Epithelial cell of proximal tubule (primary cell): ENCODE data around the gene GABARAPL2. TPM values are rescaled to one million over a fixed set of nuclear protein-coding genes. Genes with fewer than 3 reads are reported as not detected.

ENCODE experiments used
- DNase-seq: peaks from one replicate; pipeline ENCODE4 v3.0.0-alpha.2; 2011; ENCODE audit warnings: low read depth
- H3K4me3 ChIP-seq: 2 replicates; pipeline ENCODE4 v1.5.1; 2011; ENCODE audit warnings: low read depth, mild to moderate bottlenecking, low read length
- total RNA-seq: library from RNA; depleted of rRNA; stranded (reverse); fragments of >200 nt; gene quantifications from 2 replicates; pipeline ENCODE4 v1.2.3, GENCODE V29; 2015
- TF ChIP-seq, protein P1 (sequence below): conservative IDR thresholded peaks from 2 replicates; pipeline ENCODE4 v1.5.1; 2012; ENCODE audit warnings: low read depth, mild to moderate bottlenecking, low read length

Gene GABARAPL2
- total RNA-seq, 1 donor from 2014 or later = 79.8 TPM

DNA sequence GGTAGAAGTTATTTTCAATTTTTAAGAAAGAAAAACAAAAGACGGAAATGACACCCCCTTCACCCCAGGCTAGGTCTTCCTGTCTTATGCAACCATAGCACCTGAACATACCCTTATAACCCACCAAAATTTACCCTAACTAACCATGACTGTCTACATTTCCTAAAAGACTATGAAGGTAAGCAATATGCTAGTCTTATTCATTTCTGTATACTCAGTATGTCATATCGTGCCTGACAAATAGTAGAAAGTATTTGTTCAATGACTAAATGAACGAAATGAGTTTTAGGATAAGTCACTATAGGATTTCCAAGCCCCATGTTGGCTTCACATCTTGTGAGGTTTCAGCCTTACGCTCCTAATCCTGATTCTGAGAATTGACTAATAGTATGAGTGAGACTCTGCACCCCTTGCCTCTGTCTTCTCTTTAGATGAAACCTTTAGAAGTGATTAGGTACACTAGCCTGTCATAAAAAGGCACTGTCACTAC is 50.4 kb downstream of the GABARAPL2 start:
- TF ChIP-seq, protein P1, sequence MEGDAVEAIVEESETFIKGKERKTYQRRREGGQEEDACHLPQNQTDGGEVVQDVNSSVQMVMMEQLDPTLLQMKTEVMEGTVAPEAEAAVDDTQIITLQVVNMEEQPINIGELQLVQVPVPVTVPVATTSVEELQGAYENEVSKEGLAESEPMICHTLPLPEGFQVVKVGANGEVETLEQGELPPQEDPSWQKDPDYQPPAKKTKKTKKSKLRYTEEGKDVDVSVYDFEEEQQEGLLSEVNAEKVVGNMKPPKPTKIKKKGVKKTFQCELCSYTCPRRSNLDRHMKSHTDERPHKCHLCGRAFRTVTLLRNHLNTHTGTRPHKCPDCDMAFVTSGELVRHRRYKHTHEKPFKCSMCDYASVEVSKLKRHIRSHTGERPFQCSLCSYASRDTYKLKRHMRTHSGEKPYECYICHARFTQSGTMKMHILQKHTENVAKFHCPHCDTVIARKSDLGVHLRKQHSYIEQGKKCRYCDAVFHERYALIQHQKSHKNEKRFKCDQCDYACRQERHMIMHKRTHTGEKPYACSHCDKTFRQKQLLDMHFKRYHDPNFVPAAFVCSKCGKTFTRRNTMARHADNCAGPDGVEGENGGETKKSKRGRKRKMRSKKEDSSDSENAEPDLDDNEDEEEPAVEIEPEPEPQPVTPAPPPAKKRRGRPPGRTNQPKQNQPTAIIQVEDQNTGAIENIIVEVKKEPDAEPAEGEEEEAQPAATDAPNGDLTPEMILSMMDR = no peak
- DNase-seq = no peak
- H3K4me3 ChIP-seq = no peak overlapping the region

DNA sequence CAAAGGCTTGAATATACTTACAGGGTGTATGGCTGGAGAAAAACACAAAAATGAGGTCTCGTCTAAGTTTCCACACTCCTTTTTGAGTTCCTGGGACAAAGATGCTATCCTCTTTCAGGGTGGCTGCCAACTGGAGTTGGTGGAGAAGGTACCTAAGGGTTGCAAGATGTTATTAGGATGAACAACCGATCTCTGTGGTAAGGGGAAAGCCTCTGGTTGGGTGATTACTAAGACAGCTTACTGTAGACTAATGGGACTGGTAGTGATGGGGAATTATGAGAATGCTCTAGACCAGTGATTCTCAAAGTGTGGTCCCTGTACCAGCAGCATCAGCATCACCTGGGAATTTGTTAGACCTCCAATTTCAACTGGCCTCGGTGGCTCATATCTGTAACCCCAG is 50.9 kb downstream of the GABARAPL2 start:
- TF ChIP-seq, protein P1 = no peak
- no peak overlapping the region for H3K4me3 ChIP-seq
- no peak for DNase-seq

DNA sequence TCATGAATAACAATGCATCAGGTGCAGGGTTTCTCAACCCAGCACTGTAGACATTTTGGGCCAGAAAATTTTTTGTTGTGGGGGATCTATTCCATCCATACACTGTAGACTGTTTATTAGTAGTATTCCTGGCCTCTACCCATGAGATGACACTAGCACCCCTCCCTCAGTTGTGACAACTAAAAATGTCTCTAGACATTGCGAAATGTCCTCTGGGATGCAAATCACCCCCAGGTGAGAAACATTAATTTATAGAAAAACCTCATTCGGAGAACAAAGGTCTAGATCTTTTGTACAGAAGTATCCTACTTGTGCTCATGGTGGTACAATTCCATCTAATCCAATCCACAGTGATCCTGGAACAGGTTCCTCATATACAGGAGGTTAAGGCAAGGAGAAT is 52.6 kb downstream of the GABARAPL2 start:
- TF ChIP-seq, protein P1 = no peak
- H3K4me3 ChIP-seq = no peak overlapping the region
- DNase-seq = no peak

DNA sequence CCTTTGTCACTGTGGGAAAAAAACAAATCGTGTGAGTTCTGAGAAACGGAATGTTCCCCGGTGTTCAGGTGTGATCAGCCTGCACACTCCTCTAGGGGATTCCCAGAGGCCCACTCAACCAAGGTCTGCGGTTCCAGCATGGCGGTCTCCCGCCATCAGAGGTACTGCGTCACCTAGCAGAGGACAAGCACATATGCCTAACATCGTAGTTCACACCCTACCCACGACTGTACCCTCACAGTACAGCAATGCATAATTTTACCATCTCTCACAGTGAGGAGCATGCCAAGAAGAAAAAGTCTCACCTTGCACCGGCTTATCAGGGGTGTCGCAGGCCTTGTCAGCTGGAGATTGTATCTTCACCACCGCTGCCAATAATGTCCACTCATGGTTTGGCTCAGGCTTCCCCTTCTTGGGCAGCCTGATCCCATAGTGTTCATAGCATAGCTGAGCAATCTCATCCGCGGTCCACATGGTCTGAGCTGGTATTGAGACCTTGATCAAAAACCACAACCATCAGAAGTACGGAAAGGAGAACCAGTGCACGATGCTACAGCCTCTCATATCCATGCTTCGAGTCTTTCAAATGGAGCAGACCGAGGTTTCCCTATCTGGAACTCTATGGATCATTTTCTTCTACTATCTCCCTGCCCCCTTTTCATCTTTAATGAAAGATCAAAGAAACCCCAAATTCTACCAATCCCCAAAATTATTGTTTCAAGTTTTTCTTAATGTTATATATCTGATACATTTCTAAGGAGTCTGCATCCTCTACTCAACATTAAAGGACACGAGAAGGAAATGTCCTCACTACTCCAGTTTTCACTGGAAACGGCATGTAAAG is 54.4 kb downstream of the GABARAPL2 start:
- no peak for DNase-seq
- TF ChIP-seq, protein P1 = no peak
- H3K4me3 ChIP-seq = no peak overlapping the region

DNA sequence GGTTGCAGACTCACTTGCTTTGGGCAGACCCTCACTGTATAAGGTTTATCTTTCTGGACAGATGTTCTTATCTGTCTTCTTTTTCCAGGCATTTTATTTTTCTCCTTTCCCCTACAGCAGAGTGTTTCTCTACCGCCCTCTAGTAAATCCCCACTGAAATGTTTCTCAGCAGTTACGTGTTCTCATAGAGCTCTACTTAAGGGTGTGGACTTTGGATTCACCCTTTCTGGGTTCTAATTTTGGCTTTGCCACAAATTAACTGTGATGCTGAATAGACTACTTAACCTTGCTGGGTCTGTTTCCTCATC is 54.9 kb downstream of the GABARAPL2 start:
- no peak for DNase-seq
- H3K4me3 ChIP-seq = no peak overlapping the region
- TF ChIP-seq, protein P1 = peak; percentile 61

DNA sequence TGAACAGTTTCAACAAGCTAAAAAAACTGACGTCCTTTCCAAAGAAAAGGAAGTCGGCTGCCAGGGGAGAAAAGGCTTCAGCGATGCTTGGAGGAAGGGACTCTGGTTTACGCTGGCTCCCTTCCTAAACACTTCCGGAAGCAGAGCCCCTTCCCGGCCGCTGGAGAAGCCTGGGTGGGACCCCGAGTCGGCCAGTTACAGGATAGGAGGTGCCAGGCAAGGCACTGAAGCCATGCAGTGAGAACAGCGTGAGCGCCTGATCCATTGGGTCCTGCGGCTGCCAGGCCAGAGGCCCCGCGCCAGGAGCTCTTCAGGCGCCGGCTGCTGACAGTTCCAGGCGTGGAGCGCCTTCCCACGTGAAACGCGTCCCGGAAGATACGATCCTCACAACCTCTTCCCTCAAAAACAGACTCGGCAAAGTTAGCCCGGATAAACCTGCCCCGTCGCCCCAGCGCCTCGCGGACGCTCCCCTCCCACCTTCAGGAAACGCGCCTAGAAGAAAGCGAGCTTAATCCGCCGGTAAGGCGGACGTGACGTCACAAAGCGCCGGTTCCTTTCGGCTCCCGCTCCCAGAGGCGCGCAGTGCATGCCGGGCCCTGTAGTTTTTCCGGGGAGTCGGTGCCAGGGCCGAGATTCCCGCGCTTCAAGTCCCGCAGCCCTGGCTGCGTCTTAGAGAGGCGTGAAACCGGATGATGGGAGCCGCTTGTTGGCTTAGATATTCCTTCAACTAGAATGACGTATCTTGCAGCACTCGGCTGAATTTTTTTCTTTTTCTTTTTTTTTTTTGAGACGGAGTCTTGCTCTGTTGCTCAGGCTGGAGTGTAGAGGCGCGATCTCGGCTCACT is 56.8 kb downstream of the GABARAPL2 start, which contains the start of gene ADAT1:
TSS of gene ADAT1 (minus strand) at position 521 of the 845 bp plus-strand sequence. CDS start 2,482 bp downstream, outside the sequence.
- peak; percentile 81 for DNase-seq
- H3K4me3 ChIP-seq = peak within 1 kb of the TSS; percentile 78
- TF ChIP-seq, protein P1 = no peak
